Ascending aorta (tissue), 2 donors: ENCODE results near the gene FZR1. TPM values are rescaled to one million over a fixed set of nuclear protein-coding genes. Genes with fewer than 3 reads are reported as not detected.

Experiments
- DNase-seq, 2 donors: peaks; one replicate each; pipeline ENCODE4 v3.0.0-alpha.2; 2019; ENCODE audit warnings: low spot score in 2 of 2
- H3K27ac ChIP-seq, 2 donors: fragments of 200-600 bp; sonication (generic); one replicate each; pipeline ENCODE4 v1.5.1; 2016 to 2017; ENCODE audit warnings: mild to moderate bottlenecking in 1 of 2
- H3K27me3 ChIP-seq: fragments of 200-600 bp; sonication (generic); one replicate; pipeline ENCODE4 v1.5.1; 2017
- H3K36me3 ChIP-seq, 2 donors: fragments of 200-600 bp; sonication (generic); one replicate each; pipeline ENCODE4 v1.5.1; 2016
- H3K4me1 ChIP-seq, 2 donors: fragments of 200-600 bp; sonication (generic); one replicate each; pipeline ENCODE4 v1.5.1; 2016 to 2017; ENCODE audit warnings: mild to moderate bottlenecking in 1 of 2
- H3K4me3 ChIP-seq, 2 donors: fragments of 200-600 bp; sonication (generic); one replicate each; pipeline ENCODE4 v1.5.1; 2016 to 2017; ENCODE audit warnings: mild to moderate bottlenecking in 1 of 2
- H3K9me3 ChIP-seq, 2 donors: fragments of 200-600 bp; sonication (generic); one replicate each; pipeline ENCODE4 v1.5.1; 2016
- CTCF ChIP-seq, 3 experiments: fragments of 200-600 bp in 2 of 3; fragments of 450-650 bp in 1 of 3; sonication (generic) in 2 of 3; IDR thresholded peaks; one replicate each; pipeline ENCODE4 v1.5.1; 2016 to 2019; ENCODE audit warnings: antibody characterized with exemption in 3 of 3, mild to moderate bottlenecking in 1 of 3, moderate library complexity in 1 of 3
- intact Hi-C: fragments of 100-400 bp; cut with DNase I; formaldehyde crosslinking; loops from one replicate; pipeline ENCODE4 v1.15.1; 2023
- total RNA-seq: library from RNA; depleted of rRNA; stranded (reverse); fragments of >200 nt; gene quantifications from one replicate; pipeline ENCODE4 v1.1.0, GENCODE V29; 2016

The FZR1 gene
- total RNA-seq, 1 donor from 2014 or later = 56.8 TPM

GRCh38 chr19:3459089-3459881 lies 46.8 kb upstream of the FZR1 start:
- H3K4me1 ChIP-seq = peaks cover 32 to 46% of the 10 kb centered on the region in 2 donors
- DNase-seq = peak; percentile 80 to 96
- no peaks in the 10 kb centered on the region for H3K27me3 ChIP-seq
- intact Hi-C loops = loop anchor here (1.0 to 10.0 kb wide), 4 partner anchors 8 to 1294 kb away; partner anchors contain the start of genes DOT1L and TBXA2R
- H3K4me3 ChIP-seq = peak overlapping the region in 1 of 2 donors; percentile 28
- no peak for TF ChIP-seq CTCF (IDR thresholded peaks at IDR 0.05)
- H3K9me3 ChIP-seq = no peaks in the 10 kb centered on the region
- H3K27ac ChIP-seq = peak overlapping the region; percentile 98 to 99
- H3K36me3 ChIP-seq = peaks cover 34 to 44% of the 10 kb centered on the region in 2 donors

- peak in 1 of 2 donors; percentile 87 for DNase-seq
- no peak for TF ChIP-seq CTCF (IDR thresholded peaks at IDR 0.05)
- H3K27me3 ChIP-seq = no peaks in the 10 kb centered on the region
- peaks cover 26 to 36% of the 10 kb centered on the region in 2 donors for H3K36me3 ChIP-seq
- H3K4me3 ChIP-seq = peak overlapping the region in 1 of 2 donors; percentile 24
- H3K9me3 ChIP-seq = no peaks in the 10 kb centered on the region
- intact Hi-C loops = loop anchor here (1.0 to 10.0 kb wide), 4 partner anchors 9 to 1295 kb away; partner anchors contain the start of genes DOT1L and TBXA2R
- H3K27ac ChIP-seq = peak overlapping the region; percentile 98 to 99
- peaks cover 37 to 51% of the 10 kb centered on the region in 2 donors for H3K4me1 ChIP-seq
These were observed 46.0 kb upstream of the FZR1 start for GRCh38 chr19:3459965-3460582.

GRCh38 chr19:3462991-3463713 lies 43.0 kb upstream of the FZR1 start:
- Histone ChIP-seq H3K4me3 (no peak overlapping the region), H3K27ac (peak overlapping the region; percentile 89 to 99), H3K9me3 (no peaks in the 10 kb centered on the region), H3K36me3 (peaks cover 12 to 17% of the 10 kb centered on the region in 2 donors), H3K4me1 (peaks cover 30 to 63% of the 10 kb centered on the region in 2 donors), H3K27me3 (no peaks in the 10 kb centered on the region)
- TF ChIP-seq CTCF (IDR thresholded peaks at IDR 0.05) = no peak
- intact Hi-C loops = no loop called here
- DNase-seq = no peak

GRCh38 chr19:3463714-3464586 lies 42.2 kb upstream of the FZR1 start:
- Histone ChIP-seq H3K36me3 (peaks cover 12 to 17% of the 10 kb centered on the region in 2 donors), H3K9me3 (no peaks in the 10 kb centered on the region), H3K4me1 (peaks cover 22 to 62% of the 10 kb centered on the region in 2 donors), H3K27ac (peak overlapping the region; percentile 89 to 99), H3K27me3 (no peaks in the 10 kb centered on the region), H3K4me3 (no peak overlapping the region)
- intact Hi-C loops = no loop called here
- TF ChIP-seq CTCF (IDR thresholded peaks at IDR 0.05) = no peak
- DNase-seq = no peak
